Ishikawa (cell line): Measurements from ENCODE around the gene TLR6.

Experiments used
- CEBPB ChIP-seq: IDR thresholded peaks from 2 replicates; pipeline ENCODE4 v1.6.1; 2012
- EGR1 ChIP-seq: IDR thresholded peaks from 2 replicates; pipeline ENCODE4 v1.6.1; 2012
- EP300 ChIP-seq: IDR thresholded peaks from 2 replicates; pipeline ENCODE4 v1.6.1; 2012; ENCODE audit warnings: borderline replicate concordance
- FOXM1 ChIP-seq: IDR thresholded peaks from 2 replicates; pipeline ENCODE4 v1.6.1; 2012; ENCODE audit warnings: low read depth, borderline replicate concordance
- YY1 ChIP-seq: IDR thresholded peaks from 2 replicates; pipeline ENCODE4 v1.6.1; 2012; ENCODE audit warnings: low read depth

DNA sequence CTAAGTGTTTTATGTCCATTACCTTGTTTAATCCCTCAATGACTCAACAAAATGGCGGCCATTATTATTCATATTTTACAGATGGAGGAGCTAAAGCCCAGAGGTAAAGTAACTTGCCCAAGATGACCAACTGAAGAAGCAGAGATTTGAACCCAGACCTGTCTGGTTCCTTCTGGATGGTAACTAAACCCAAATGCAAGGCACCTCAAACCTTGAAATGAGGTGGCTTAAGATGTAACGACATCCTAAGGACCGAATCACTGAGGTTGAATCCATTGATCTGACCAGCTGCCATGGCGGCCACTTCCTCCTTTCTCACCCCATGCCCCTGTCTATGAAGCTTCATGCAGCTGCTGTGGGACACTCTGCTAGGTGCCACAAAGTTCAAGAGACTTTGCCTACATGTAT is 74.8 kb downstream of the TLR6 start:
- TF ChIP-seq EGR1 (no peak), FOXM1 (no peak), EP300 (no peak), CEBPB (no peak), YY1 (no peak)
